Measurements from ENCODE around the gene PAX7. TPM values are rescaled to one million over a fixed set of nuclear protein-coding genes. Genes with fewer than 3 reads are reported as not detected.

Gene PAX7
- total RNA-seq, 4 donors from 2014 or later, result not detected

DNA sequence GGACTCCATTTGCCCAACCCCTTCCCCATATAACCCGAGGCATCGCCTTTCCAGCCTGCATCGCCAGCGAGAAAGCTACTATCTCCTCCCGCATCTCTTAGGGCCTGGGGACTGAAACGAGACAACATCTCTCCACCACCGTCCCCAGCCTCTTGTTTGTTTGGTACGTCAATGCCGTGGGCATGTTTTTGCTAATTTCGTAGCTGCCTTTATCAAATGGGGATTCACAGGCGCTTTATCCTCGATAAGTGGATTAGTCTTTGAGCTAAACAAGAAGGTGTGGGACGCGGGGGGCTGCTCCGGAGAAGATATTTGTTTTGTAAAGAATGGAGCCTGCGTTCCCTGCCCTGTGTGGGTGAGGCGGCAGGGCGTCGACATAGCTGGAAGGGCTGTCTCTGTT lies 91.6 kb downstream of the PAX7 start:
- TF ChIP-seq, protein P1, sequence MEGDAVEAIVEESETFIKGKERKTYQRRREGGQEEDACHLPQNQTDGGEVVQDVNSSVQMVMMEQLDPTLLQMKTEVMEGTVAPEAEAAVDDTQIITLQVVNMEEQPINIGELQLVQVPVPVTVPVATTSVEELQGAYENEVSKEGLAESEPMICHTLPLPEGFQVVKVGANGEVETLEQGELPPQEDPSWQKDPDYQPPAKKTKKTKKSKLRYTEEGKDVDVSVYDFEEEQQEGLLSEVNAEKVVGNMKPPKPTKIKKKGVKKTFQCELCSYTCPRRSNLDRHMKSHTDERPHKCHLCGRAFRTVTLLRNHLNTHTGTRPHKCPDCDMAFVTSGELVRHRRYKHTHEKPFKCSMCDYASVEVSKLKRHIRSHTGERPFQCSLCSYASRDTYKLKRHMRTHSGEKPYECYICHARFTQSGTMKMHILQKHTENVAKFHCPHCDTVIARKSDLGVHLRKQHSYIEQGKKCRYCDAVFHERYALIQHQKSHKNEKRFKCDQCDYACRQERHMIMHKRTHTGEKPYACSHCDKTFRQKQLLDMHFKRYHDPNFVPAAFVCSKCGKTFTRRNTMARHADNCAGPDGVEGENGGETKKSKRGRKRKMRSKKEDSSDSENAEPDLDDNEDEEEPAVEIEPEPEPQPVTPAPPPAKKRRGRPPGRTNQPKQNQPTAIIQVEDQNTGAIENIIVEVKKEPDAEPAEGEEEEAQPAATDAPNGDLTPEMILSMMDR (IDR thresholded peaks at IDR 0.05; ENCODE audit: low read depth), result no peak

DNA sequence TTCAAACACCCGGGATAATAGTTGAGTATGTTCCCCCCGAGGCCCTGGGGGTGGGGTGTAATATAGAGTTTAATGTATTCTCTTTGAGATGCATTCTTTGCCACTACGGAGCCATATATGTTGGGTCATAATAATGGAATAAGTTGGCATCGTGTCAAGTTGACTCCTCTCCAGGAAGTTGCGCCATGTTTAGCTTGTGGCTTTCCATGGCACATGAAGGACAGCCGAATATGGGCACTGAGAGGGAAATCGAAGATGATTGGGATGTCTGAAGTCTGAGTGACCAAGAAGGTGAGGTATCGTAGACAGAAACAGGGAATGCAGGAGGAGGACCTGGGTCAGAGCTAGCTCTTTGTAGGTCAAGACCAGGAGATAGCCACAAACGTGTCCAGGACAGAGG lies 92.6 kb downstream of the PAX7 start:
- TF ChIP-seq, protein P1 (IDR thresholded peaks at IDR 0.05; ENCODE audit: low read depth), result no peak

GRCh38 chr1:18723701-18724411 lies 93.2 kb downstream of the PAX7 start:
- TF ChIP-seq, protein P1 (IDR thresholded peaks at IDR 0.05; ENCODE audit: low read depth), result no peak

- TF ChIP-seq, protein P1 (IDR thresholded peaks at IDR 0.05; ENCODE audit: low read depth), result no peak
These were observed 94.2 kb downstream of the PAX7 start for GRCh38 chr1:18724801-18725200.

DNA sequence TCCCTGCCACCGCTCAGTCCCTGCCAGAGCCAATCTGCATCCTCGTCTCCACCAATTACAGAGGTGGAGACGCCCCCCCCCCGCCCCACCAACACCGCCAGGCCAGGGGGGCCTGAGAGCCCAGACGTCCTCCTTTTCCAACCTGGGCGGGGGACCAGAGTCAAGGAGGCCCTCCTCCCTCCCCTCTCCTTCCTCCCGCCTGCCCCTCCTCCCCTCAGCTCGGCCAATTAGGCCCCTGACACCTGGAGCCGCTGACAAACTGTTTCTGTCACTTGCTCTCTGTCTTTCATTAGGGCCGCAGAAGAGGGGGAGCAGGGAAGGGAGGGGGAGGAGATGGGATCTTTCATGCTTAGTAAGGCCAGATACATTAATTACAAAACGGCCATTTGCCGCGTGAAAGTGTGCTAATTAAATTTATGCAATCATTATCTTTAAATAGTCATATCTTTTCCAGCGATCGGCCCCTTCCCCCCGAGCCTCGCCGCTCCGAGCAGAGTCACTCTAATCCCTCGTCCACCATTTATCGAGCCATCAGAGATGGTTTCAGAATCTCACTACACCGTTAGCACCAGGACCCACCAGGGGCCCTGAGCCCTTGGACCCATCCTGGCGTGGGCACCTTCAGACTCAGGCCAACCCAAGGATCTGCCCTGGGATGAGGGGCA lies 94.7 kb downstream of the PAX7 start:
- TF ChIP-seq, protein P1 (IDR thresholded peaks at IDR 0.05; ENCODE audit: low read depth), result no peak

GRCh38 chr1:18726368-18726767 lies 95.7 kb downstream of the PAX7 start:
- TF ChIP-seq, protein P1 (IDR thresholded peaks at IDR 0.05; ENCODE audit: low read depth), result no peak

DNA sequence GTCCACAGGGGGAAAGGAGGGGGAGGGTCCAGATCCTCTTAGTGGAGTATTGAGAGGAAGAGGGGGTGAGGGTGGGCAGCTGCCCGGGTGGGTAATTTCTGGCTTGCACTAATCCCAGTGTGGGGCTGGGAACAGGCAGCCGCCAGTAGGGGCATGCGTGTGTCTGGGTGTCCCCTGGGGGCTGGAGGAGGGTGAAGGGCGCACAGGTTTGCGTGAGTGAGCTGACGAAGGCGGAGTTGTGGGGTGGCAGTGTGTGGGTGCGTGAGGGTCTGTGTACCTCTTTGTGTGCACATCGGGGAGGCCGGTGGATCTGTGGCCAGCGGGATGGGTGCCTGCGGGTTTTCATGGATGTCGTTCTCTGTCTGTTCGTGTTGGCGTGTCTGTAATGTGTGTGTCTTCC lies 97.3 kb downstream of the PAX7 start:
- TF ChIP-seq, protein P1 (IDR thresholded peaks at IDR 0.05; ENCODE audit: low read depth), result no peak
